Measurements from ENCODE around the gene SHISA4.
"Not testable (repeated sequence)": the region's sequence is repeated elsewhere in the genome, so short reads cannot be mapped to it uniquely, and the experiment has no call there.

GRCh38 chr1:201856722-201857121, 32.0 kb upstream of the SHISA4 start:
- TF ChIP-seq CTCF (IDR thresholded peaks at IDR 0.05); EZH2 (IDR thresholded peaks at IDR 0.05; ENCODE audit: borderline replicate concordance, insufficient read depth, low read depth, low read length, poor library complexity, severe bottlenecking): not testable (repeated sequence)
